GM23338 (cell line): ENCODE data around the gene CKS1B. TPM values are rescaled to one million over a fixed set of nuclear protein-coding genes. Genes with fewer than 3 reads are reported as not detected.

Experiments used
- ATAC-seq: fragments of 200-7000 bp; cut with Tn5 transposase; 3 replicates; pipeline ENCODE4 v1.9.1; 2020
- DNase-seq: peaks from one replicate; pipeline ENCODE4 v3.0.0-alpha.2; 2015; ENCODE audit warnings: low spot score
- H2AFZ ChIP-seq: fragments of 200-600 bp; sonication (generic); 2 replicates; pipeline ENCODE4 v1.8.0; 2016; ENCODE audit warnings: antibody characterized with exemption, mild to moderate bottlenecking, moderate library complexity
- H3F3A ChIP-seq: fragments of 200-600 bp; sonication (generic); replicated peaks from 2 replicates; pipeline ENCODE4 v1.8.0; 2017; ENCODE audit warnings: antibody characterized with exemption, mixed run types, low read depth
- H3K27ac ChIP-seq: fragments of 200-600 bp; sonication (generic); 2 replicates; pipeline ENCODE4 v1.6.1; 2016; ENCODE audit warnings: low read depth
- H3K27me3 ChIP-seq: fragments of 200-600 bp; sonication (generic); 2 replicates; pipeline ENCODE4 v1.8.0; 2016; ENCODE audit warnings: mild to moderate bottlenecking, mixed run types, moderate library complexity; ENCODE audit not compliant: insufficient read depth
- H3K36me3 ChIP-seq: fragments of 200-600 bp; sonication (generic); 2 replicates; pipeline ENCODE4 v1.8.0; 2016; ENCODE audit warnings: mild to moderate bottlenecking; ENCODE audit not compliant: insufficient read depth
- H3K4me1 ChIP-seq: fragments of 200-600 bp; sonication (generic); 2 replicates; pipeline ENCODE4 v1.8.0; 2016; ENCODE audit warnings: mild to moderate bottlenecking, moderate library complexity; ENCODE audit not compliant: insufficient read depth
- H3K4me2 ChIP-seq: fragments of 200-600 bp; sonication (generic); 2 replicates; pipeline ENCODE4 v1.7.1; 2017; ENCODE audit warnings: mixed run types
- H3K4me3 ChIP-seq: fragments of 200-600 bp; sonication (generic); 2 replicates; pipeline ENCODE4 v1.6.1; 2016; ENCODE audit warnings: mixed run types
- H3K79me2 ChIP-seq: fragments of 200-600 bp; sonication (generic); replicated peaks from 2 replicates; pipeline ENCODE4 v1.8.0; 2017; ENCODE audit warnings: mild to moderate bottlenecking; ENCODE audit not compliant: insufficient read depth
- H3K9me2 ChIP-seq: fragments of 200-600 bp; sonication (generic); 2 replicates; pipeline ENCODE4 v1.8.0; 2017; ENCODE audit not compliant: insufficient read depth
- H4K20me1 ChIP-seq: fragments of 200-600 bp; sonication (generic); replicated peaks from 2 replicates; pipeline ENCODE4 v1.8.0; 2017; ENCODE audit warnings: mild to moderate bottlenecking; ENCODE audit not compliant: insufficient read depth
- H3K27ac Mint-ChIP-seq: 2 replicates; pipeline ENCODE4 v1.8.0; 2020; ENCODE audit warnings: inconsistent platforms, mild to moderate bottlenecking, moderate library complexity, mixed read lengths
- H3K27me3 Mint-ChIP-seq: 3 replicates; pipeline ENCODE4 v1.8.0; 2022; ENCODE audit warnings: low read depth, mild to moderate bottlenecking, moderate library complexity, mixed read lengths, inconsistent platforms; ENCODE audit not compliant: insufficient read depth, poor library complexity
- H3K36me3 Mint-ChIP-seq: 3 replicates; pipeline ENCODE4 v1.8.0; 2021; ENCODE audit warnings: low read depth, mild to moderate bottlenecking, inconsistent platforms, moderate library complexity, mixed read lengths
- H3K4me1 Mint-ChIP-seq: 3 replicates; pipeline ENCODE4 v1.8.0; 2020; ENCODE audit warnings: mild to moderate bottlenecking, inconsistent platforms, mixed read lengths
- H3K4me3 Mint-ChIP-seq: 3 replicates; pipeline ENCODE4 v1.8.0; 2021; ENCODE audit warnings: moderate library complexity, mild to moderate bottlenecking, inconsistent platforms, mixed read lengths
- H3K9me3 Mint-ChIP-seq: 3 replicates; pipeline ENCODE4 v1.8.0; 2020; ENCODE audit warnings: moderate library complexity, mild to moderate bottlenecking, inconsistent platforms, mixed read lengths
- CREB1 ChIP-seq: fragments of 250-450 bp; sonication (Bioruptor Pico); IDR thresholded peaks from 2 replicates; pipeline ENCODE4 v1.5.0; 2020; ENCODE audit warnings: low read depth, mild to moderate bottlenecking, moderate library complexity
- CTCF ChIP-seq, 2 experiments: fragments of 200-600 bp in 1 of 2; sonication (generic) in 1 of 2; conservative IDR thresholded peaks; 2 replicates each; pipeline versions ENCODE4 v1.5.1 to v1.6.1; 2016 to 2017; ENCODE audit warnings: antibody characterized with exemption in 2 of 2, low read depth in 2 of 2, mild to moderate bottlenecking in 2 of 2, moderate library complexity in 1 of 2
- ETS1 ChIP-seq: IDR thresholded peaks from 2 replicates; pipeline ENCODE4 v1.6.1; 2016; ENCODE audit warnings: antibody characterized with exemption
- EZH2 ChIP-seq: fragments of 200-600 bp; sonication (generic); IDR thresholded peaks from one replicate; pipeline ENCODE4 v1.8.0; 2017; ENCODE audit warnings: antibody characterized with exemption, mild to moderate bottlenecking, low read depth; ENCODE audit not compliant: unreplicated experiment
- EZH2phosphoT487 ChIP-seq: fragments of 200-600 bp; sonication (generic); IDR thresholded peaks from one replicate; pipeline ENCODE4 v1.8.1; 2018; ENCODE audit warnings: antibody characterized with exemption; ENCODE audit not compliant: unreplicated experiment
- JUNB ChIP-seq: IDR thresholded peaks from one replicate; pipeline ENCODE4 v1.6.1; 2016; ENCODE audit warnings: antibody characterized with exemption; ENCODE audit not compliant: unreplicated experiment
- NANOG ChIP-seq: IDR thresholded peaks from 2 replicates; pipeline ENCODE4 v1.6.1; 2016; ENCODE audit warnings: antibody characterized with exemption, borderline replicate concordance
- POLR2AphosphoS5 ChIP-seq: IDR thresholded peaks from 2 replicates; pipeline ENCODE4 v1.6.1; 2016; ENCODE audit warnings: antibody characterized with exemption, low read depth
- REST ChIP-seq: IDR thresholded peaks from one replicate; pipeline ENCODE4 v1.6.1; 2018; ENCODE audit warnings: antibody characterized with exemption; ENCODE audit not compliant: unreplicated experiment
- STAT1 ChIP-seq: IDR thresholded peaks from one replicate; pipeline ENCODE4 v1.6.1; 2016; ENCODE audit warnings: antibody characterized with exemption; ENCODE audit not compliant: unreplicated experiment
- ZNF114 ChIP-seq: fragments of 250-450 bp; sonication (Bioruptor Pico); IDR thresholded peaks from 2 replicates; pipeline ENCODE4 v1.5.0; 2020; ENCODE audit warnings: mild to moderate bottlenecking, moderate library complexity
- ZNF331 ChIP-seq: fragments of 250-450 bp; sonication (Bioruptor Pico); IDR thresholded peaks from 2 replicates; pipeline ENCODE4 v1.5.0; 2020; ENCODE audit warnings: low read depth, mild to moderate bottlenecking, moderate library complexity
- ZNF462 ChIP-seq: fragments of 250-450 bp; sonication (Bioruptor Pico); IDR thresholded peaks from 2 replicates; pipeline ENCODE4 v1.5.0; 2020; ENCODE audit warnings: mild to moderate bottlenecking, moderate library complexity
- polyA plus RNA-seq: library from polyadenylated mRNA; unstranded; fragments of >200 nt; fragmentation: Nextera tagmentation; extraction: Ambion mirVana; gene quantifications from 2 replicates; pipeline ENCODE4 v1.2.1, GENCODE V29; 2016
- total RNA-seq: library from RNA; depleted of rRNA; stranded (reverse); fragments of >200 nt; shearing (Covaris generic); gene quantifications from 2 replicates; pipeline ENCODE4 v1.2.3, GENCODE V29; 2014

CKS1B gene
- total and polyA plus RNA-seq, 2 experiments from 2014 or later = 296 to 617 TPM

- Histone ChIP-seq H4K20me1 (no peaks in the 10 kb centered on the region), H3K27ac (no peak overlapping the region), H3F3A (peaks cover 10% of the 10 kb centered on the region), H3K36me3 (no peaks in the 10 kb centered on the region), H3K9me2 (no peaks in the 10 kb centered on the region; the same call in 1 of the 2 replicates), H3K4me3 (no peak overlapping the region), H2AFZ (no peak overlapping the region), H3K79me2 (no peaks in the 10 kb centered on the region; the same call in 1 of the 2 replicates), H3K4me2 (no peak overlapping the region), H3K27me3 (no peaks in the 10 kb centered on the region; the same call in 1 of the 2 replicates), H3K4me1 (peaks cover 19% of the 10 kb centered on the region)
- Mint-ChIP-seq H3K36me3 (peaks cover 4% of the 10 kb centered on the region; the same call in 1 of the 3 replicates), H3K4me1 (peaks cover 26% of the 10 kb centered on the region), H3K9me3 (peaks cover 3% of the 10 kb centered on the region; the same call in 1 of the 3 replicates), H3K4me3 (no peak overlapping the region; the same call in 2 of the 3 replicates), H3K27ac (peak overlapping the region; percentile 24; the same call in 1 of the 2 replicates), H3K27me3 (peaks cover 27% of the 10 kb centered on the region)
- DNase-seq (no peak), ATAC-seq (no peak)
- TF ChIP-seq ZNF114 (no peak), ZNF462 (CRISPR knock-in tag) (no peak), ETS1 (no peak), REST (no peak), NANOG (no peak), EZH2phosphoT487 (no peak), STAT1 (no peak), JUNB (no peak), CTCF (conservative IDR thresholded peaks at IDR 0.05; ENCODE audit: low read depth in 2 of 2) (no peak), CREB1 (CRISPR knock-in tag) (no peak), POLR2AphosphoS5 (no peak), ZNF331 (CRISPR knock-in tag) (no peak), EZH2 (no peak)
Observed at GRCh38 chr1:154938604-154939399, 35.7 kb upstream of the CKS1B start.
